Measurements from ENCODE around the gene CXCL11.

Gene CXCL11

DNA sequence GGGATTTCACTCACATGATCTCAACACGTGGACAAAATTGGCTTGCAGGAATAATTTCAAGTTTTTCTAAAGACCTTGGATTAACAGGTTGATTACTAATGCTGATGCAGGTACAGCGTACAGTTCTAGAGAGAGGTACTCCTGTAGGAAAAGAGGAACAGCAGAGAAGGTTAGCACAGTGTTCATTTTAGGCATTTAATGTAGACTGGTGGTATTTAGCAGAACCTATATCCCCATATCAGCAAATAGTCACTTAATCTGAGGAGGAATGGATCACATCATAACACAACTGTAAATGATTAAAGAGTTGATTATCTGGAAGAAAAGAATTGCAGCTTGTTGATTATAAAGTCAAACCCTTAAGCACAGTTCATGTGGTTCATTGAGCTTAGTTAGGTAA is 13.2 kb downstream of the CXCL11 start:
- Histone ChIP-seq H3K9me3 (ENCODE audit: control insufficient read depth, insufficient read depth, low read length) (no peaks in the 10 kb centered on the region), H3K9ac (ENCODE audit: low read depth, low read length) (no peak overlapping the region), H3K36me3 (ENCODE audit: insufficient read depth, low read length) (no peaks in the 10 kb centered on the region), H3K4me1 (ENCODE audit: insufficient read depth, low read length) (no peaks in the 10 kb centered on the region)

DNA sequence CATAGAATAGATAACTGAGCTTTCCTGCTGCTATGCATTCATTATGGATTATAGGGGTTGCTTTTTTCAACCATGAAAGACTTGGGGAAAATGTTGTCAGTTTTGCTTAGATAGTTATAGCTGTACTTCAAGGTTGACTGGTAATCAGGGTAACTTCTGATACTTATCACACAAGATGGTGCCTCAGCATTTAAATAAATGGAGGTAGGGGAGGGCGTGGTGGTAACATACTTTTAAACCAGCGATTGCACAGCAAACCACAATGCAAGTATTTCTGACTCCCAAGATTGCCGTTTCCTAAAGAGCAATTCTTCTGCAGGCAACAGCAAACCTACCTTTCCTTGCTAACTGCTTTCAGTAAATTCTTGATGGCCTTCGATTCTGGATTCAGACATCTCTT is 13.8 kb downstream of the CXCL11 start:
- H3K9me3 ChIP-seq (ENCODE audit: control insufficient read depth, insufficient read depth, low read length), result no peaks in the 10 kb centered on the region
- H3K4me1 ChIP-seq (ENCODE audit: insufficient read depth, low read length), result no peaks in the 10 kb centered on the region
- H3K36me3 ChIP-seq (ENCODE audit: insufficient read depth, low read length), result no peaks in the 10 kb centered on the region
- H3K9ac ChIP-seq (ENCODE audit: low read depth, low read length), result no peak overlapping the region

DNA sequence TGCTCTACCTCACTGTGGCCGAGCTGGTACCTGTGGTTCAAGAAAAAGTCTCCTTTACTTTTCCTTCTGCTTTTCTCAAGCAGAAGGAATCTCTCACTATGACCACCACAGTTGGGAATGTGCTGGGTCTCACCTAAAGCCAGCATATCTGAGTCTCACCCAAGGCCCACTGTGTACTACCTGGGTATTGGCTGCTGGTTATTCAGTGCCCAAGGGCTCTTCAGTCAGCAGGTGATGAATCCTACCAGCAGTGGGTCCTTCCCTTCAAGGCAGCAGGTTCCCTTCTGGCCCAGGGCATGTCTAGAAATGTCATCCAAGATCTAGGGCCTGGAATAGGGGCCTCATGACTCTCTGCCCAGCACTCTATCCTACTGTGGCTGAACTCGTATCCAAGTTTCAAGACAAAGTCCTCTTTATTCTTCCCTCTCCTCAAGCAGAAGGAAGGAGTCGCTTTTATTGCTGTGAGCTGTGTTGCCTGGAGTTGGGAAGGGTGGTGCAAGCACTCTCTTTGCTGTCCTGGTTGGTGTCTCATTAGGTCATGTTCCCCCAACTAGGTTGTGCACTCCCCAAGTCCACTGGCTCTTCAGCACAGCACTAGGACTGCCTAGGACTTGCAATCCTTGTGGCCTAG is 18.7 kb downstream of the CXCL11 start:
- no peaks in the 10 kb centered on the region for H3K9me3 ChIP-seq (ENCODE audit: control insufficient read depth, insufficient read depth, low read length)
- H3K4me1 ChIP-seq (ENCODE audit: insufficient read depth, low read length), result peaks cover 13% of the 10 kb centered on the region
- no peak overlapping the region for H3K9ac ChIP-seq (ENCODE audit: low read depth, low read length)
- H3K36me3 ChIP-seq (ENCODE audit: insufficient read depth, low read length), result no peaks in the 10 kb centered on the region

DNA sequence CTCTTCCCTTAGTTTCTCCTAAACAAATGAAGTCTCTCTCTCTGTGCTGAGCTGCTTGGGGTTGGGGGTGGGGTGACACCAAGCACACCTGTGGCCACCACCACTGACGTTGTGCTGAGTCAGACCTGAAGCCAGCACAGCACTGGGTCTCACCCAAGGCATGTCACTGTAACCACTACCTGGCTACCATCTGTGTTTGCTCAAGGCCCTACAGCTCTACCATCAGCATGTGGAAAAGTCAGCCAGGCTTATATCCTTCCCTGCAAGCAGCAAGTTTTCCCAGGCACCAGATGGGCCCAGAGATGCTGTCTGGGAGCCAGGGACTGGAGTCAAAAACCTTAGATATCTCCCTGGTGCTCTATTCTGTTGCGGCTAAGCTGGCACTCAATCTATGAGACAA is 19.5 kb downstream of the CXCL11 start:
- Histone ChIP-seq H3K36me3 (ENCODE audit: insufficient read depth, low read length) (no peaks in the 10 kb centered on the region), H3K4me1 (ENCODE audit: insufficient read depth, low read length) (peaks cover 21% of the 10 kb centered on the region), H3K9ac (ENCODE audit: low read depth, low read length) (no peak overlapping the region), H3K9me3 (ENCODE audit: control insufficient read depth, insufficient read depth, low read length) (no peaks in the 10 kb centered on the region)

DNA sequence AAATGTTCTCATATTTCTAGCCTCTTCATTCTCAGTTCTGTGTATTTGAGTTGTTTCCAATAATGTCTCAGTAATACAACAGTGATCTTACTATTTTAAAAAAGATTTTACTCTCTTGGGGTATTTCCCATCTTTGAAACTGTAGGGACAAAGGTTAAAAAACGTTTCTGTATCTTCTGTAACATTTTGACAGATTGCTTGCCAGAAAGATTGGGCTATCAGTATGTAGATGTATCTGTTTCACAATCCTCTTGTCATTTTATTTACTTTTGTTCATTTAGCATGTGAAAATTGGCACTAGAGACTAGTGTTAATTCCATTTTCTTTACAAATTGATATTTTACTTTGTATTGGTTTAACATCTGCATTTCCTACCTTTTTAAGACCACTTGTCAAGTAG is 22.3 kb downstream of the CXCL11 start:
- Histone ChIP-seq H3K9me3 (ENCODE audit: control insufficient read depth, insufficient read depth, low read length) (no peaks in the 10 kb centered on the region), H3K9ac (ENCODE audit: low read depth, low read length) (no peak overlapping the region), H3K36me3 (ENCODE audit: insufficient read depth, low read length) (no peaks in the 10 kb centered on the region), H3K4me1 (ENCODE audit: insufficient read depth, low read length) (peaks cover 22% of the 10 kb centered on the region)

DNA sequence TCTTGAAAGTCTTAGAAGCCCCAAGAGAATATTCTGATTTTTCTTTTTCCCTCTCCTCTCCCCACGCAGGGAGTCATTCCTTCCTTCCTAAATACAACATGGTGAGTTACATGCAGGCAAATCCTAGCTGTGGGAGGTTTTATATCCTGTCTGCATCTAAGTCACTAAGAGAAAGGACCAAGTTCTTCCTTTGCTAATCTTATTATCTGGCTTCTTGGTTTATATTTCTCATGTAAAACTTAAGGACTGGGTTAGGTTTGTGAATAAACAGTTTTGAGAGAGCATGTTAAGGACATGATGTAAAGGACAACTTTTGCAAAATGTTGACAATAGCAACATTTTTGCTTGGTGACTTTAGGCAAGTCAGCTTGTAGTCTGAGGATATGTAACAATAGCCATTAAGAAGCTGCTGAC is 23.5 kb downstream of the CXCL11 start:
- Histone ChIP-seq H3K9ac (ENCODE audit: low read depth, low read length) (no peak overlapping the region), H3K36me3 (ENCODE audit: insufficient read depth, low read length) (no peaks in the 10 kb centered on the region), H3K4me1 (ENCODE audit: insufficient read depth, low read length) (peaks cover 22% of the 10 kb centered on the region), H3K9me3 (ENCODE audit: control insufficient read depth, insufficient read depth, low read length) (no peaks in the 10 kb centered on the region)

DNA sequence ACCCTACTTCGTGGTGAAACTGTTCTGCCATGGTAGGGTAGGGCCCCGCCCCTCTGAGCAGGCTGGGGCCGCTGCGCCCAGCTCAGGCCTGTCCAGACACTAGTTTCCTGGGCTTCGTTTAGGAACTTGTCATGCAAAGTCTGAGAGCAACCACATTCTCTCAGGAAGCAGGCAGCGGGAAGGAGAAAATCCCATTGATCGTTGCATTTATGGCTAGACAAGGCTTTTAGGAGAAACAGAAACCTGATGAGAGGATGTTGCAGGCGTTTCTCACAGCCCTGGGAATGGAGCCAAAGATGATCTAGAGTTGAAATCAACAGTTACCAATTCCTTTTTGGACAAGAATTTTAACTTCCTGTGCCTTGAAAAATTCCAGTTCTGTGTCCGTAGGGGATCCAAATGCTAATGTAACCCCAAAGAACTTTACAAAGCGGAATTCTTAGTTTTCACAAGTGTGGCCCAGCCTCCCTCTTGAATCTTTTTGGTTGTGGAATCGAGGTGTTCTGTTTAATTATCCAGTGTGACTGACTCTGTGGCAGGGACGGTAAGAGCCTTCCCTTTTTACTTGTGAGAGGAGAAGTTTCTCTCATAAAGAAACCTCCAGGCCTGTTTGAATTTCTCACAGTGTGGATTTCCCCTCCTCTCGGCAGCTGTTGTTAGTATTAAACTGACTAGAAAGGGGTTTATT is 24.0 kb downstream of the CXCL11 start:
- Histone ChIP-seq H3K9ac (ENCODE audit: low read depth, low read length) (no peak overlapping the region), H3K9me3 (ENCODE audit: control insufficient read depth, insufficient read depth, low read length) (no peaks in the 10 kb centered on the region), H3K4me1 (ENCODE audit: insufficient read depth, low read length) (peaks cover 22% of the 10 kb centered on the region), H3K36me3 (ENCODE audit: insufficient read depth, low read length) (no peaks in the 10 kb centered on the region)

DNA sequence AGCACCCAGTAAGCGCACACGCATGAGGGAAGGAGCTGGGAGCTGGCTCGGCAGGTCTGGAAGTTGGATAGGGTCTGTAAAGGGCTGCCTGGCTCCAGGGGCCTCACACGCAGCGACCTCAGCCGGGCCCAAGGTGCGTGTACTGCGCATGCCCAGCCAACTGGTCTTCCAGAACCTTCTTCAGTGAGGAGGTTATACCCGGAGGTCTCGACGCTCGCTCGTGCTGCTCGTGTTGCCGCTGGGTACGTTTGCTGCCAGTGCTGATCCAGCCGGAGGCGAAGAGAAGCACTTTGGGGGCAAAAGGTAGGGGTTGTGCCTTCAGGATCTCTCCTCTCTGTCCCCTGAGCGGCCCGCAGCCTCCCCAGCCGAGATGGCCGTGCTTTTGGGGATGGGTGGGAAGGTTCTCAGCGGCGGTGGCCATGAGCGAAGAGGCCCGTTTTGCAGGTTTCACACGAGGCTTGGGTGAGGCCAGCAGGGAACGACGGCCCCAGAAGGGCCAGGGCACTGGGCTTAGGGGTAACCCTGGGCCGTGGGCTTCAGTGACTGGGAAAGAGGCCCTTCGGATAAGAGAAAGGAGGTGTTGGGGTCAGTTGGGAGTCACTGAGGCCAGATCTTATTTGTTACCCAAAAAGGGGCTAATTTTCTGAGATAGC is 24.7 kb downstream of the CXCL11 start:
- no peaks in the 10 kb centered on the region for H3K9me3 ChIP-seq (ENCODE audit: control insufficient read depth, insufficient read depth, low read length)
- peaks cover 20% of the 10 kb centered on the region for H3K4me1 ChIP-seq (ENCODE audit: insufficient read depth, low read length)
- no peak overlapping the region for H3K9ac ChIP-seq (ENCODE audit: low read depth, low read length)
- no peaks in the 10 kb centered on the region for H3K36me3 ChIP-seq (ENCODE audit: insufficient read depth, low read length)

DNA sequence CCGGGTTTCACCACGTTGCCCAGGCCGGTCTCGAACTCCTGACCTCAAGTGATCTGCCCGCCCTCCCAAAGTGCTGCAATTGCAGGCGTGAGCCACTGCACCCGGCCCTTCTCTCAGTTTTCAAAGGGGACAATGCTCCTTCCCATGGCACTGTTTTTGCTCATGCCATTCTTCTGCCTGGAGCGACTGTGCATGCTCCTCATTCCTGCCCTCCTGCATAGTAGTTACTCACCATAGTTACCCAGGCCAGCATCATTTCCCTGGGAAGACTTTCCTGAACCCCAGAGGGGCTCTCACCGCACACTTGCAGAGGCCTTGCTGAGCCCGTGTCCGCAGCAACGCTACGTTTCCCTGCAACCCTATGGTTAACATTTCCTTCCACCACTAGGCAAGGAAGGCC is 25.3 kb downstream of the CXCL11 start:
- no peaks in the 10 kb centered on the region for H3K9me3 ChIP-seq (ENCODE audit: control insufficient read depth, insufficient read depth, low read length)
- H3K9ac ChIP-seq (ENCODE audit: low read depth, low read length), result no peak overlapping the region
- peaks cover 18% of the 10 kb centered on the region for H3K4me1 ChIP-seq (ENCODE audit: insufficient read depth, low read length)
- no peaks in the 10 kb centered on the region for H3K36me3 ChIP-seq (ENCODE audit: insufficient read depth, low read length)

DNA sequence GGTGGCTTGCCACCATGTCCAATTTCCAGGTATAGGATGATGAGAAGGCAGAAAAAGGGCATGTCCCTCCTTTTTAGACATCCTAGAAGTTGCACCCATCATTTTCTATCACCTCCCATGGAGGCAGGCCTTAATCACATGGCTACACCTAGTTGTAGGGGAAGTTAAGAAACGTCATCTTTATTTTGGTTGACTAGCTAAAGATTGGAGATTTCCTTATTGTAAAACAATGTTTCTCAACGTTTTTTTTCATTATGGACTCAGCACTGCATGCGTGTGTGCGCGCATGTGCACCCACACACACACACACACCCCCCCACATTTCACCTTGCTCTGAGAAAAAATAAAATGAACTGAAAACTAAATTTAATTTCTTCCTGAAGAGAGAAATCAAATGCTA is 26.6 kb downstream of the CXCL11 start:
- no peak overlapping the region for H3K9ac ChIP-seq (ENCODE audit: low read depth, low read length)
- no peaks in the 10 kb centered on the region for H3K36me3 ChIP-seq (ENCODE audit: insufficient read depth, low read length)
- no peaks in the 10 kb centered on the region for H3K9me3 ChIP-seq (ENCODE audit: control insufficient read depth, insufficient read depth, low read length)
- peaks cover 18% of the 10 kb centered on the region for H3K4me1 ChIP-seq (ENCODE audit: insufficient read depth, low read length)

DNA sequence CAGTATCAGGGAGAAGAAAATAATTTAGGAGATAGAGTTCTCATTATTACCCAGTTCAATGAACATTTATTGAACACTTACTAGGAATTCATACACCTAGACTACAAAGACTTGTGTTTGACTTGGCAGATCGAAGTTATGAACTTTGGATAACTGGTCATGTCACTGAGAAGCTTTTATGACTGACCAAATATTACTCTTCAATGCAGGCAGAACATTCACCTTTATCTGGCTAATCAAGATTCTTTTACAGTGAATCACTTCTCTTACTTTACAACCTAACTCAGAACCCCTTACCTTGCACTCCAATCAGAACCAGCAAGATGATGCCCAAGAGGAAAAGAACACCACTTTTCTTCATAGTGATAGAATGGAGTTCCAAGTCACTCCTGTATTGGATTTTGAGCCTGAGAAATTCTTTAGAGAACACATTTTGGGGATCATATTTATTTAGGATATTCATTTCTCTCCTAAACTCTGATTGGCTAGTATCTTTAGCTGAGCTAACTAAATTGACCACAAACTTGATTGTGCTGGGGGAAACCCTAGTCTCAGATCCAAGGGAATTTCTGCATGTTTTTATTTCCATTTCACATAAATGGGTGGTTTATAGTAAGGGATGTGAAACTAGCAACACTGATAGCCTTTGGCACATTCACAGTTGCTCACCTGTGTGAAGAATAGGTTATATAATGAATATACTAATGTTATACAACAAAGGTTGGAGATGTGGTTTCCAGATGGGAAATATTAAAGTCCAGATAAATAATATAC is 28.6 kb downstream of the CXCL11 start, which contains the start of gene CXCL9:
CXCL9 (minus strand) TSS at position 421 of the 774 bp plus-strand sequence; CDS start at position 361, 60 bp downstream.
- H3K9ac ChIP-seq (ENCODE audit: low read depth, low read length), result no peak within 1 kb of the TSS
- H3K9me3 ChIP-seq (ENCODE audit: control insufficient read depth, insufficient read depth, low read length), result no peaks in the 10 kb centered on the region
- H3K4me1 ChIP-seq (ENCODE audit: insufficient read depth, low read length), result peaks cover 10% of the 10 kb centered on the region
- no peaks in the 10 kb centered on the region for H3K36me3 ChIP-seq (ENCODE audit: insufficient read depth, low read length)

DNA sequence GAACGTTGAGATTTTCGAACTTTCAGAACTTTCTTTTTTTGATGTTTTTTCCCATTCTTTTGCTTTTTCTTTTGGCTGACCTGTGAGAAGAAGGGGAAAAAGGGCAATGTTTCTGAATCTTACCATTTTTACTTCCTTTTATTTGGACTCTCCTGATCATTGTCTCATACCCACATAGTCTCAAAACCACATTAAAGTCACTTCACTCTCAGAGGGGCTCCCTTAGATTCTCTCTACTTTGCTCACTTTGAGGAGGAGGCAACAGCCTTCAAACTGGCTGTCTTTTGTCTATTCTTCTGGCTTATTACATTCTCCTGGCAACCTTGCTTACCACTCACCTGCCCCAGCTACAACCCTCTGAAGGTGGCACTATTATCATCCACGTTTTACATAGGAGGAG is 32.2 kb downstream of the CXCL11 start:
- Histone ChIP-seq H3K36me3 (ENCODE audit: insufficient read depth, low read length) (no peaks in the 10 kb centered on the region), H3K9me3 (ENCODE audit: control insufficient read depth, insufficient read depth, low read length) (no peaks in the 10 kb centered on the region), H3K4me1 (ENCODE audit: insufficient read depth, low read length) (no peaks in the 10 kb centered on the region), H3K9ac (ENCODE audit: low read depth, low read length) (no peak overlapping the region)

DNA sequence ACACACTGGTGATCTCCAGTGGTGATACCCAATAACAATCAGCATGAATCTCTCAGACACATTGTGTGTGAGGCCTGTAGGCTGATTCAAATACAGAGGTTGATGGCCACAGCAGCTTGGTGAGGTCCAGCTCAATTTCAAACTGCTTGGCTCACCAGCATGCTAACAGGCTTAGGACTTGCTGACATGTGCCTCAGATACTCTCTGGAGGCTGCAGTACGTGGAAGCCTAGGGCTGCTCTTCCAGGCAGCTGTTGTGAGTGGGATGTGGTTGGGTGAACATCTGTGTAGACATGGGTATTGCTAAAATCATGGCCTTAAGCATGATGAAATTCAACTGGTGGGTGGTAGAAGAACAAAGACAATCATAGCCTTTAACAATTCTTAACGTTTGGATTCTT is 32.8 kb downstream of the CXCL11 start:
- H3K4me1 ChIP-seq (ENCODE audit: insufficient read depth, low read length), result no peaks in the 10 kb centered on the region
- H3K9ac ChIP-seq (ENCODE audit: low read depth, low read length), result no peak overlapping the region
- no peaks in the 10 kb centered on the region for H3K9me3 ChIP-seq (ENCODE audit: control insufficient read depth, insufficient read depth, low read length)
- H3K36me3 ChIP-seq (ENCODE audit: insufficient read depth, low read length), result no peaks in the 10 kb centered on the region

DNA sequence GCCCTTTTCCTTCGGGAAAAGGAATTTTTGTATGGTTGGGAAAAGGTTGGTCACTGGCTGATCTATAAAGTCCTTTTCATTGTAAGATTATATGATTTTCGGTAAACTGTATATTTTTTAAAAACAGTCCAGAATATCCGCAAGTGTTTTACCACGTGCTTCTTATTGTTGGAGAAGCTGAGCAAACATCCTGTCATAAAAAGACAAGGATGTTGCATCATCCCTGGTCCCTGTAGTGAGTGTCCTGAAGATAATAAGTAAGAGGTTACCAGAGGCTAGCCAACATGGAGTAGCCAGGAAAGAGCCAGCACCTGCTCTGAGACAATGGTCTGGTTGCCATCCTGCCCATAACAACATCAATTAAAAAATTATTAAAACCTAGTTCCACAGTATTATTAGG is 33.7 kb downstream of the CXCL11 start:
- H3K9ac ChIP-seq (ENCODE audit: low read depth, low read length), result no peak overlapping the region
- no peaks in the 10 kb centered on the region for H3K4me1 ChIP-seq (ENCODE audit: insufficient read depth, low read length)
- no peaks in the 10 kb centered on the region for H3K36me3 ChIP-seq (ENCODE audit: insufficient read depth, low read length)
- no peaks in the 10 kb centered on the region for H3K9me3 ChIP-seq (ENCODE audit: control insufficient read depth, insufficient read depth, low read length)

Data from ES-I3 (cell line).